ENCODE data around the gene JOSD2. TPM values are rescaled to one million over a fixed set of nuclear protein-coding genes. Genes with fewer than 3 reads are reported as not detected.
"Not testable (repeated sequence)": the region's sequence is repeated elsewhere in the genome, so short reads cannot be mapped to it uniquely, and the experiment has no call there.

Gene JOSD2
- total RNA-seq, 1 experiment from 2014 or later: 4.9 TPM

DNA sequence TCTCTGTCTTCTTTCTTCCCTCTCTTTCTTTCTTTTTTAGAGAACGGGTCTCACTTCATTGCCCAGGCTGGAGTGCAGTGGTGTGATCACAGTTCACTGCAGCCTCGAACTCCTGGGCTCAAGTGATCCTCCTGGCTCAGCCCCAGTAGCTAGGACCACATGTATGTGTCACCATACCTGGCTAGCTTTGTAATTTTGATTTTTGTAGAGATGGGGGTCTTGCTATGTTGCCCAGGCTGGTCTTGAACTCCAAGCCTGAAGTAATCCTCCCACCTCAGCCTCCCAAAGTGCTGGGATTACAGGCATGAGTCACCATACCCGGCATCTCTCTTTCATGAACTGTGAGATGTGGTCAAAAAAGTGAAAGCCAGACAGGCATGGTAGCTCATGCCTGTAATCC is 37.7 kb downstream of the JOSD2 start:
- not testable (repeated sequence) for H3K27me3 ChIP-seq (ENCODE audit: control insufficient read depth, insufficient read depth, low read length); H3K4me3 ChIP-seq (ENCODE audit: insufficient read depth, low read depth, low read length); H3K36me3 ChIP-seq (replicated peaks; ENCODE audit: control insufficient read depth, insufficient read depth, low read length); DNase-seq

DNA sequence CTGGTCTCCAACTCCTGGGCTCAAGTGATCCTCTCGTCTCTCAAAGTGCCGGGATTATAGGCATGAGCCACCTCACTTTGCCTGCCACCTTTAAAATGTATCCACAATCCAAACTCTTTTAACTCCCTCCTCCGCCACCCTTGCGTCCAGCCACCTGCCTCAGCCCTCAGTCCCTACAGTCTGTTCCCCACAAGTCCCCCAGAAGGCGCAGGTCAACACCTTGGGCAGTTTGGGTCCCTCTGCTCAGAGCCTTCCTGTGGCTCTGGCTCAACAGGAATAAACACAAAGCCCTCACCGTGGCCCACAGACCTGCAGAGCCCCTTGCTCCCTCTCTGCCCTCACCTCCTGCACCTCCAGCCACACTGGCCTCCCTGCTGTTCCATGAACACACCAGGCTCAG is 42.2 kb downstream of the JOSD2 start:
- H3K27me3 ChIP-seq (ENCODE audit: control insufficient read depth, insufficient read depth, low read length): no peaks in the 10 kb centered on the region; the same call in 1 of the 2 replicates
- DNase-seq: no peak
- H3K4me3 ChIP-seq (ENCODE audit: insufficient read depth, low read depth, low read length): no peak overlapping the region
- H3K36me3 ChIP-seq (replicated peaks; ENCODE audit: control insufficient read depth, insufficient read depth, low read length): no peaks in the 10 kb centered on the region

DNA sequence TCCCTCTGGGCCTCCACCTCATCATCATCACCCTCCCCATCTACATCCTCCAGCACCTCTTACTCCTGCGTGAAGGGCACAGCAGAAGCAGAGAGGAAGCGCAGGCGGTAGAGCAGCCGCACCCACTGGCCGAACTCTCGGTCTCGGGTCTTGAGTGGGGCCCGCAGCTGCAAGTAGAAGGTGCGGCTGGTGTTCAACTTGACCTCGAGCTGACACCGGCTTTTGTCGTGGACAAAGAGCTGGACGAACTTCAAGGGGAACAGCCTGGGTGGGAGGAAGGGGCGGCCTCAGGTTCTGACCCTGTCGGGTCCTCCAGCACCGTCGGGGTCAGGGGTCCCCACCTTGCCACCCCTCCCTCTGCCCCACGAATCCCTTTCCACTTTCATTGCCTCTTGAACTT is 43.4 kb downstream of the JOSD2 start:
- no peak for DNase-seq
- Histone ChIP-seq H3K36me3 (replicated peaks; ENCODE audit: control insufficient read depth, insufficient read depth, low read length) (no peaks in the 10 kb centered on the region), H3K27me3 (ENCODE audit: control insufficient read depth, insufficient read depth, low read length) (no peaks in the 10 kb centered on the region; the same call in 1 of the 2 replicates), H3K4me3 (ENCODE audit: insufficient read depth, low read depth, low read length) (no peak overlapping the region)

DNA sequence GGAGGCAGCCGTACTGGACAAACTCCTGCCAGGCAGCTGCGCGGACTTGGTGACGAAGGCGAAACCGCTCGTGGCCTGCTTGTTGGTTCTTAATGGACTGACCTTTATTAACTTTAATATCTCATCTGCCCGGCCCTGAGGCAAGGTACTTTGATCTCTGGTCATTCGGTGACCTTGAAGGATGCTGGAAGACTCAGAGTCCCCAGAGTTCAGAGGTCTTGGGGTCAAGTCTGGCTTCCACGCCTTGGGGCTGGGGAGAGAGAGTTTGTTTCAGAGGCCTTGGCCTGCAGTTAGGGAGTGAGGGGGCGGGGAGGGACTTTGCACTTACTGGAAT is 44.3 kb downstream of the JOSD2 start:
- no peak overlapping the region for H3K4me3 ChIP-seq (ENCODE audit: insufficient read depth, low read depth, low read length)
- H3K27me3 ChIP-seq (ENCODE audit: control insufficient read depth, insufficient read depth, low read length): no peaks in the 10 kb centered on the region; the same call in 1 of the 2 replicates
- no peak for DNase-seq
- no peaks in the 10 kb centered on the region for H3K36me3 ChIP-seq (replicated peaks; ENCODE audit: control insufficient read depth, insufficient read depth, low read length)

DNA sequence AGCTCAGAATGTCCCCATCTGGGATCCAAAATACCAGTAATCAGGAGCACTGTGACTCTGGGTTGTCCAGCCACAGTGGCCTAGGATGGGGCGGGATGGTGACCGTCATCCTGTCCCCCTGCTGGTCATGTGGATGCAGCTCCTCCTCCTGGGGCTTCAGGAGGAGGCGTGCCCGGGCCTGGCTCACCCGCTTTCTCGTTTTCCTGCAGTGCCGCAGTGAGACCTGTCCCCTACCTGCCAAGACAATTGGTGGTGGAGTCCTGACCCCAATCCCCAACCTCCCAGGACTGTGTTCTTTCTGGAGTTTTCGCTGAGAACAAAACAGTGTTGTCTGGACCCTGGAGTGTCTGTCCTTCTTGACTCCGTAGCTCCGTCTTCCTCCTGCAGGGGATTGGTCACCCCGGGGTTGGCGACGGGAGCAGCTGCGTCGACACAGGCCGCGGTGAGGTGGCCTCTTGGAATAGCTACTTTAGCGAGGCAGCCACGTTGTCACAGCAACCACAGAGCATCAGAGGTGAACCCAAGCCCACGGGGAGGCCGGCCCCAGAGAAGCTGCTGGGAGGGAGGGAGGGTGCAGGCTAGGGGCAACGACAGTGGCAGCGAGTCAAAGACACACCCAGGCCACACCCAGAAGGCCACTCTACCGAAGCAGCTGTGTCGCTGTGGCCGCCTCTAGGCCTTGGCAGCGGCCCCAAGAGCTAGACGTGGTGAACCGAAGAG is 44.8 kb downstream of the JOSD2 start:
- no peaks in the 10 kb centered on the region; the same call in 1 of the 2 replicates for H3K27me3 ChIP-seq (ENCODE audit: control insufficient read depth, insufficient read depth, low read length)
- DNase-seq: peak; percentile 94
- no peak overlapping the region for H3K4me3 ChIP-seq (ENCODE audit: insufficient read depth, low read depth, low read length)
- H3K36me3 ChIP-seq (replicated peaks; ENCODE audit: control insufficient read depth, insufficient read depth, low read length): no peaks in the 10 kb centered on the region

DNA sequence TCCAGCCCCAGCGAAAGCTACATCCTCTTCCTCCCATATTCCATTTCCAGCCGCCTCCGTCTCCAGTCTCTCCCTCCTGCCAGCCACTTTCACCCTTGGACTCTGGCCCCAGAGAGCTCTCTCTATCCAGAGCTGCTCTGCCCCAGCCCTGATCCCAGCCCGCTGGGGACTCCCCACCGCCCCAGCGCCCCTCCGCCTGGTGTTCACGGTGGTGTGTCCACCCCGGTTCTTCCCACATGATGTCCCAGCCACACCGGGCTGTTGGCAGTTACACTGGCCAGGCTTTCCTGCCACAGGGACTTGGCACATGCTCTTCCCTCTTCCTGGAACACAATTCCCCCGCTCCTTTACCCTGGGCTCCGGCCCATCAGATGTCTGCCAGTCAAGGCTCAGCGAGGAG is 46.0 kb downstream of the JOSD2 start:
- Histone ChIP-seq H3K4me3 (ENCODE audit: insufficient read depth, low read depth, low read length) (no peak overlapping the region), H3K36me3 (replicated peaks; ENCODE audit: control insufficient read depth, insufficient read depth, low read length) (no peaks in the 10 kb centered on the region), H3K27me3 (ENCODE audit: control insufficient read depth, insufficient read depth, low read length) (no peaks in the 10 kb centered on the region; the same call in 1 of the 2 replicates)
- no peak for DNase-seq

DNA sequence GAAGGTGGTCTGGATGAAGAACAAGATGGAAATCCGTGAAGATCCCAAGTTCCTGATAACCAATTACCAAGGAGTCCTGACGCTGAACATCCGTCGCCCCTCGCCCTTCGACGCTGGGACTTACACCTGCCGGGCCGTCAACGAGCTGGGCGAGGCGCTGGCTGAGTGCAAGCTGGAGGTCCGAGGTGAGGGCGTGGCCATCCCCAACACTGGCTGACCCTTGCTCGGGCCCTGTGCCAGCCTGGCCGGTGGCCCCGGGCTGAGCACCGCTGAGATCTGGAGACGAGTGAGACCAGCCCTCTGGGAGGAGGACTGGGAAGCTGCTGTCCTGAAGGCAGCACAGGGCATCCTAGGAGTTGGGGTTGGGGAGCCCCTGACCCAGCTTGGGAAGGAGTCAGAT is 46.6 kb downstream of the JOSD2 start:
- Histone ChIP-seq H3K36me3 (replicated peaks; ENCODE audit: control insufficient read depth, insufficient read depth, low read length) (no peaks in the 10 kb centered on the region), H3K27me3 (ENCODE audit: control insufficient read depth, insufficient read depth, low read length) (no peaks in the 10 kb centered on the region; the same call in 1 of the 2 replicates), H3K4me3 (ENCODE audit: insufficient read depth, low read depth, low read length) (no peak overlapping the region)
- no peak for DNase-seq

DNA sequence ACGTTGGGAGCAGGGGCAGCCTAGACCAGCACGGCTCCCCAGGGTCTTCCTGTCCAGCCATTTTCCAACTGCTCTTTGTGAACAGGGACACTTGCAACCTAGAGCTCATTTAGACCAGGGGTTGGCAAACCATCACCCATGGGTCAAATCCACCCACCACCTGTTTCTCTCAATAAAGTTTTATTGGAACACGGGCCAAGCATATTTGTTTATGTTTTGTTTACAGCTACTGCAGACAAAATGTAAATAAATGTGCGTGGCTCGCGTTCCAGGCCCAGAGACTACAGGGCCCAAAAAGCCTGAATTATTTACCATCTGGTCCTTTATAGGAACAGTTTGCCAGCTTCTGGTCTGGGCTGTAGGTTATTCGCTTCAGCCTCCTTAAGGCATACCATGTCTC is 48.0 kb downstream of the JOSD2 start:
- DNase-seq: no peak
- H3K4me3 ChIP-seq (ENCODE audit: insufficient read depth, low read depth, low read length): no peak overlapping the region
- H3K36me3 ChIP-seq (replicated peaks; ENCODE audit: control insufficient read depth, insufficient read depth, low read length): no peaks in the 10 kb centered on the region
- peaks cover 2% of the 10 kb centered on the region; the same call in 1 of the 2 replicates for H3K27me3 ChIP-seq (ENCODE audit: control insufficient read depth, insufficient read depth, low read length)

DNA sequence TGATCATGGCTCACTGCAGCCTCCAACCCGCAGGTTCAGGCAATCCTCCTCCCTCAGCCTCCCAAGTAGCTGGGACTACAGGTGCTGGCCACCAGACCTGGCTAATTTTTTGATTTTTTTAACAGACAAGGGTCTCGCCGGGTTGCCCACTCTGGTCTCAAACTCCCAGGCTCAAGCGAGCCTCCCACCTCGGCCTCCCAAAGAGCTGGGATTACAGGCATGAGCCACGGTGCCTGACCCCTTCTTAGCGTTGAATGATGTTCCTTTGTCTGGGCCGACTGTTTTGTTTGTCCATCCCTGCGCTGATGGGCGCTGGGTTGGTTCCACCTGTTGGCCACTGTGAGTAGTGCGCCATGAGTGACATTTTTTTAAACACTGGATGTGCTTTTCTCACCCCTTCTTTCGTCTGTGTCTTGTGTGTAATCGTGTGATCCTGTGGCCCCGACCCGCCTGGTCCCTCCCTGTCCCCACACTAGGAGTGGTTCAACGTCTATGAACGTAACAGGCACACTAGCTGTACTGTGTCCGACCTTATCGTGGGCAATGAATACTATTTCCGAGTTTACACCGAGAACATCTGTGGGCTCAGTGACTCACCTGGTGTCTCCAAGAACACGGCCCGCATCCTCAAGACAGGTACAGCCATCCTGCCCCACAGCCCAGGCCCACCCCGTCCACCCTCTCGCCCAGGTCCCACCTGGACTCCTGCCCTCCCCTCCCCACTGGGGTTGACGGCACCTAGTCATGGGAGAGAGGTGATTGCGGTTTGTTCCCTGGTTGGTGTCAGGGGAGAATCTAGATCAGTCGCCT is 49.7 kb downstream of the JOSD2 start:
- H3K27me3 ChIP-seq (ENCODE audit: control insufficient read depth, insufficient read depth, low read length): peaks cover 2% of the 10 kb centered on the region; the same call in 1 of the 2 replicates
- H3K36me3 ChIP-seq (replicated peaks; ENCODE audit: control insufficient read depth, insufficient read depth, low read length): no peaks in the 10 kb centered on the region
- peak; percentile 95 for DNase-seq
- H3K4me3 ChIP-seq (ENCODE audit: insufficient read depth, low read depth, low read length): no peak overlapping the region

DNA sequence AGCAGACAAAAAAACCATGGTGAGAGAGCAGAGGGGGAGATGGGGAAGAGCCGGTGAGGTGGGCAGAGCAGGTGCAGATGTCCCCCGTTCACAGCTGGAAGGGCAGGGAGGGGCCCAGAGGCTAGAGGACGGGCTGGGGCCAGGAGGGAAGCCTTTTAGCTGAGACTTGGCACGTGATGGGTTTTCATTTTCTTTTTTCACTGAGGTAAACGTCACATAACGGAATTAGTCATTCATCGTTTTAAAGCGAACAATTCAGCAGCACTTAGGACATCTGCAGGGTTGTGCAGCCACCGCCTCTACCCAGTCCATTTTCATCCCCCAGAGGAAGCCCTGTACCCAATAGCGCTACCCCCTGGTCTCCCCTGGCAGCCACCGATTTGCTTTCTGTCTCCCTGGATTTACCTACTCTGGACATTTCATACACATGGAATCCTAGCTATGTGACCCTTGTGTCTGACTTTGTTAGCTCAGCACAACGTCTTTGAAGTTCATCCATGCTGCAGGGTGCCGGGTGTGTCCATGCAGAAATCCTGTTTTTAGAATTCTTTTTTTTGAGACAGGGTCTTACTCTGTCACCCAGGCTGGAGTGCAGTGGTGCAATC is 50.7 kb downstream of the JOSD2 start:
- H3K36me3 ChIP-seq (replicated peaks; ENCODE audit: control insufficient read depth, insufficient read depth, low read length): no peaks in the 10 kb centered on the region
- no peak for DNase-seq

DNA sequence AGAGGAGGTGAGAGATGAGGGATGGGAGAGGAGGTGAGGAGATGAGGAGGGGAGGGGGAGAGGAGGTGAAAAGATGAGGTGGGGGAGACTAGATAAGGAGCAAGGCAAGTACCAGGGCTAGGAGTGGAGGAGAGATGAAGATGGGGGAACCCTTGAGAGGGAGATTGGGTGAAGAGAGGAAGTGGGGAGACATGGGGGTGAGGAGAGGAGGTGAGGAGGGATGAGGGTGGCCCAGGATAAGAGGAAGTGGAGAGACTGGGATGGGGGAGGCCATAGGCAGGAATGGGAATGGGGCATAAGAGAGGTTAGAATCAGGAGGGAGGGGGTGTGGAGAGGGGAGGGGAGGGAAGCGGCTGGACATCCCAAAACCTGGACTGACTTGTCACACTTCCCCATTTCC is 51.4 kb downstream of the JOSD2 start:
- H3K4me3 ChIP-seq (ENCODE audit: insufficient read depth, low read depth, low read length): no peak overlapping the region
- no peak for DNase-seq

More for the DNA sequence above, 50.7 kb downstream of the JOSD2 start:
- H3K4me3 ChIP-seq (ENCODE audit: insufficient read depth, low read depth, low read length): no peak overlapping the region
- H3K27me3 ChIP-seq (ENCODE audit: control insufficient read depth, insufficient read depth, low read length): peaks cover 2% of the 10 kb centered on the region; the same call in 1 of the 2 replicates

DNA sequence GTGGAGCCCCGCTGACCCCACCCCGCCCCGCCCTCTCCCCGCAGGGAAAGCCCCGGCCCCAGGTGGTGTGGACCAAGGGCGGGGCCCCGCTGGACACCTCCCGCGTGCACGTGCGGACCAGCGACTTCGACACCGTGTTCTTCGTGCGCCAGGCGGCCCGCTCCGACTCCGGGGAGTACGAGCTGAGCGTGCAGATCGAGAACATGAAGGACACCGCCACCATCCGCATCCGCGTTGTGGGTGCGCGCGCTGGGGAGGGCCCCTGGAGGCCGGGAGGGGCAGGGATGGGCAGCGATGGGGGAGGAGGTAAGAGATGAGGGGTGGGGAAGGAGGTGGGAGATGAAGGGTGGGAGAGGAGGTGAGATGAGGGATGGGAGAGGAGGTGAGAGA is 51.9 kb downstream of the JOSD2 start:
- DNase-seq: no peak
- H3K27me3 ChIP-seq (ENCODE audit: control insufficient read depth, insufficient read depth, low read length): peaks cover 2% of the 10 kb centered on the region; the same call in 1 of the 2 replicates
- H3K4me3 ChIP-seq (ENCODE audit: insufficient read depth, low read depth, low read length): no peak overlapping the region
- H3K36me3 ChIP-seq (replicated peaks; ENCODE audit: control insufficient read depth, insufficient read depth, low read length): no peaks in the 10 kb centered on the region

More for the DNA sequence above, 51.4 kb downstream of the JOSD2 start:
- H3K36me3 ChIP-seq (replicated peaks; ENCODE audit: control insufficient read depth, insufficient read depth, low read length): no peaks in the 10 kb centered on the region
- H3K27me3 ChIP-seq (ENCODE audit: control insufficient read depth, insufficient read depth, low read length): peaks cover 2% of the 10 kb centered on the region; the same call in 1 of the 2 replicates

DNA sequence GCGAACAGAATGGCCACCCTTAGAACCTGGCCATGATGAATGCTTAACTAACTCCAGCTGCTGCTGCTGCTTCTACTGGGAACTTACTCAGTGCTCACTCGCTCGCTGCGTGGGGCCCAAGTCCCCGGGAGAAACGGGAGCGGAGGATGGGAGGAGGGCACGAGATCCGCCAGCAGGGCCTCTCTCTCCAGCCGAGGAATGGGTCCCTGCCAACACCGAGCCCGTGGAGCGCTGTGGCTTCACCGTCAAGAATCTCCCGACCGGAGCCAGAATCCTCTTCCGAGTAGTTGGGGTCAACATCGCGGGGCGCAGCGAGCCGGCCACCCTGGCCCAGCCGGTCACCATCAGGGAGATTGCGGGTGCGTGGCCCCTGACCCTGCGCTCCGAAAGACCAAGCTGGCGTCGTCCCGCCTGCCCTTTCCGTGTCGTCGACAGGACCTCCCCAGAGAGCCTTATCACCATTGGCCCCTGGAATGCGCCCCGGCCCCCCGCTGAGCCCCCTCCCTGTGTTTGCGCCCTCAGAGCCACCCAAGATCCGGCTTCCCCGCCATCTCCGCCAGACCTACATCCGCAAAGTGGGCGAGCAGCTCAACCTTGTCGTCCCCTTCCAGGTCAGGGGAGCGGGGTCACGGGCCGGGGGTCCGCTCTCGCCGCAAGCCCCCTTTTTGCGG is 52.5 kb downstream of the JOSD2 start:
- Histone ChIP-seq H3K27me3 (ENCODE audit: control insufficient read depth, insufficient read depth, low read length) (peaks cover 2% of the 10 kb centered on the region; the same call in 1 of the 2 replicates), H3K36me3 (replicated peaks; ENCODE audit: control insufficient read depth, insufficient read depth, low read length) (no peaks in the 10 kb centered on the region), H3K4me3 (ENCODE audit: insufficient read depth, low read depth, low read length) (no peak overlapping the region)
- DNase-seq: peak; percentile 75

DNA sequence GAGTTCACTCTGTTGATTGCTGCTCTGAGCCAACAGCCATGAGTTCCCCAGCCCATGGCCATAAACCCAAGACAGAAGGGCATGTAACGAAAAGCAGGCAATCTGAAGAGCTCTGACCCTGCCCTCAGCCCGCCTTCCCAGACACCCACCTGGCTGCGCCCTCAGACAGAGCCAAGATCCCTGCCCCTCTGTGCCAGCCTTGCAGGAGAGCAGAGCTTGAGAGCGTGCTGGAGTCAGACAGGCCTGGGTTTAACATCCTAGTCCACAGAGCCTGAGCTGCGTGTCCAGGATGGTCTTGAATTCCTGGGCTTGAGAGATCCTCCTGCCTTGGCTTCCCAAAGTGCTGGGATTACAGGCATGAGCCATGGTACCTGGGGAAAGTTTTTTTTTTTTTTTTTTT is 53.7 kb downstream of the JOSD2 start:
- DNase-seq: no peak
- Histone ChIP-seq H3K4me3 (ENCODE audit: insufficient read depth, low read depth, low read length) (no peak overlapping the region), H3K36me3 (replicated peaks; ENCODE audit: control insufficient read depth, insufficient read depth, low read length) (no peaks in the 10 kb centered on the region), H3K27me3 (ENCODE audit: control insufficient read depth, insufficient read depth, low read length) (peaks cover 2% of the 10 kb centered on the region; the same call in 1 of the 2 replicates)
